CD4-positive, alpha-beta T cell (primary cell): ENCODE results near the gene SETD5. TPM values are rescaled to one million over a fixed set of nuclear protein-coding genes. Genes with fewer than 3 reads are reported as not detected.

Experiments used
- ATAC-seq: fragments of 200-7000 bp; cut with Tn5 transposase; one replicate; pipeline ENCODE4 v1.10.0; 2022; ENCODE audit warnings: mild to moderate bottlenecking; ENCODE audit not compliant: poor library complexity
- CTCF ChIA-PET: fragments of 350-600 bp; sonication (Branson Sonifier 250); formaldehyde crosslinking; loops from one replicate; lab custom pipeline; 2021; ENCODE audit warnings: antibody characterized with exemption, inconsistent platforms; lab: Charles Lee
- POLR2A ChIA-PET: fragments of 350-600 bp; sonication (Branson Sonifier 250); formaldehyde crosslinking; loops from one replicate; lab custom pipeline; 2021; ENCODE audit warnings: antibody characterized with exemption, inconsistent platforms; lab: Charles Lee
- DNase-seq, 14 experiments: peaks; one replicate each; pipeline ENCODE4 v3.0.0-alpha.2; 2013 to 2020; ENCODE audit warnings: mixed read lengths in 2 of 14
- H3K27ac ChIP-seq, 2 donors: one replicate each; pipeline versions ENCODE4 v1.5.1 to v1.7.0; 2013; ENCODE audit warnings: low read length in 2 of 2, low read depth in 1 of 2, mild to moderate bottlenecking in 1 of 2
- H3K27me3 ChIP-seq, 2 experiments: 1 replicate in 1 of 2; 2 replicates in 1 of 2; pipeline versions ENCODE4 v1.6.1 to v1.7.0; 2013; ENCODE audit warnings: low read length in 2 of 2, control low read depth in 1 of 2, mild to moderate bottlenecking in 1 of 2, moderate library complexity in 1 of 2; ENCODE audit not compliant: insufficient read depth in 2 of 2, control insufficient read depth in 1 of 2
- H3K36me3 ChIP-seq: one replicate; pipeline ENCODE4 v1.6.1; 2013; ENCODE audit warnings: low read length, control low read depth; ENCODE audit not compliant: insufficient read depth
- H3K4me1 ChIP-seq: one replicate; pipeline ENCODE4 v1.6.1; 2013; ENCODE audit warnings: low read length, control low read depth; ENCODE audit not compliant: insufficient read depth
- H3K4me3 ChIP-seq: one replicate; pipeline ENCODE4 v1.5.1; 2013; ENCODE audit warnings: mild to moderate bottlenecking, low read length, moderate library complexity
- H3K9me3 ChIP-seq, 2 experiments: 1 replicate in 1 of 2; 2 replicates in 1 of 2; pipeline versions ENCODE4 v1.6.1 to v1.7.0; 2013; ENCODE audit warnings: low read length in 2 of 2, mild to moderate bottlenecking in 2 of 2, control low read depth in 1 of 2, moderate library complexity in 1 of 2; ENCODE audit not compliant: control insufficient read depth in 1 of 2, insufficient read depth in 1 of 2
- H3K27ac Mint-ChIP-seq: one replicate; pipeline ENCODE4 v1.8.0; 2020; ENCODE audit warnings: mixed read lengths
- H3K27me3 Mint-ChIP-seq: one replicate; pipeline ENCODE4 v1.8.0; 2021; ENCODE audit warnings: mixed read lengths
- H3K36me3 Mint-ChIP-seq: one replicate; pipeline ENCODE4 v1.8.0; 2021; ENCODE audit warnings: low read depth, mixed read lengths
- H3K4me1 Mint-ChIP-seq: one replicate; pipeline ENCODE4 v1.8.0; 2021; ENCODE audit warnings: low read depth, mixed read lengths
- H3K4me3 Mint-ChIP-seq: one replicate; pipeline ENCODE4 v1.8.0; 2020; ENCODE audit warnings: mild to moderate bottlenecking, mixed read lengths
- H3K9me3 Mint-ChIP-seq: one replicate; pipeline ENCODE4 v1.8.0; 2020; ENCODE audit warnings: mixed read lengths
- intact Hi-C, 2 experiments: fragments of 100-400 bp; cut with DNase I in 1 of 2; cut with micrococcal nuclease in 1 of 2; formaldehyde crosslinking; loops; one replicate each; pipeline versions ENCODE4 v1.15.1 to v1.9.0; 2023 to 2025; cut with DNase I, micrococcal nuclease
- total RNA-seq, 174 experiments: library from RNA in 2 of 174; stranded (reverse) in 2 of 174; gene quantifications; one replicate each; pipeline ENCODE4 v1.2.3 and lab custom pipeline; 2021 to 2026
- TF ChIP-seq, protein P1 (sequence below): fragments of 200-600 bp; IDR thresholded peaks from one replicate; pipeline ENCODE4 v1.8.0; 2022; ENCODE audit warnings: antibody characterized with exemption, mild to moderate bottlenecking

Gene SETD5
- total RNA-seq, 2 experiments from 2014 or later: 58.5 to 67.6 TPM

DNA sequence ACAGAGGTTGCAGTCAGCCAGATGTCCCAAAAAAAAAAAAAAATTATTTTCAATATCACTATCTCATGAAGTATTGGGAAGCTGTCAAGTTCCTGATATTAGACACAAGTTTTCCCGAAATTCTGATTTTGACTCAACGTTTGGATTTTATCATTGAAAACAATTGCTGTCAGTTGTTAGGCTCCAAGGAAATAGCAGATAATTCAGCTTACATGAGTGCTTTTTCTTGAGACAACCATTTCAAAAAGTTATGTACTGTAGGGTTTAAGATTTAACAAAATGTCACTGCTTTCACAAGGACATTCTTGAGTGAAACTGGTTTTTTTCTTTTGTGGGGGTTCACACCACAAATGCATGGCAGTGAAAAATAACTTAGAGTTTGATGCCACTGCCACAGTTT, 9.3 kb upstream of the SETD5 start:
- Histone ChIP-seq H3K9me3 (no peaks in the 10 kb centered on the region), H3K36me3 (peaks cover 90% of the 10 kb centered on the region), H3K27ac (no peak overlapping the region), H3K4me3 (no peak overlapping the region), H3K4me1 (peaks cover 7% of the 10 kb centered on the region), H3K27me3 (no peaks in the 10 kb centered on the region)
- intact Hi-C loops: no loop called here
- DNase-seq (no peak), ATAC-seq (no peak)
- Mint-ChIP-seq H3K4me1 (peaks cover 47% of the 10 kb centered on the region), H3K27ac (no peak overlapping the region), H3K9me3 (no peaks in the 10 kb centered on the region), H3K4me3 (no peak overlapping the region), H3K36me3 (peaks cover 97% of the 10 kb centered on the region), H3K27me3 (no peaks in the 10 kb centered on the region)
- ChIA-PET POLR2A (interaction anchor here (1.1 to 1.8 kb wide), 4 partner anchors 8 to 545 kb away, joined by 3 to 5 read pairs (median 4); partner anchors contain the start of genes CRELD1 and THUMPD3), CTCF (no interaction called here)
- TF ChIP-seq, protein P1, sequence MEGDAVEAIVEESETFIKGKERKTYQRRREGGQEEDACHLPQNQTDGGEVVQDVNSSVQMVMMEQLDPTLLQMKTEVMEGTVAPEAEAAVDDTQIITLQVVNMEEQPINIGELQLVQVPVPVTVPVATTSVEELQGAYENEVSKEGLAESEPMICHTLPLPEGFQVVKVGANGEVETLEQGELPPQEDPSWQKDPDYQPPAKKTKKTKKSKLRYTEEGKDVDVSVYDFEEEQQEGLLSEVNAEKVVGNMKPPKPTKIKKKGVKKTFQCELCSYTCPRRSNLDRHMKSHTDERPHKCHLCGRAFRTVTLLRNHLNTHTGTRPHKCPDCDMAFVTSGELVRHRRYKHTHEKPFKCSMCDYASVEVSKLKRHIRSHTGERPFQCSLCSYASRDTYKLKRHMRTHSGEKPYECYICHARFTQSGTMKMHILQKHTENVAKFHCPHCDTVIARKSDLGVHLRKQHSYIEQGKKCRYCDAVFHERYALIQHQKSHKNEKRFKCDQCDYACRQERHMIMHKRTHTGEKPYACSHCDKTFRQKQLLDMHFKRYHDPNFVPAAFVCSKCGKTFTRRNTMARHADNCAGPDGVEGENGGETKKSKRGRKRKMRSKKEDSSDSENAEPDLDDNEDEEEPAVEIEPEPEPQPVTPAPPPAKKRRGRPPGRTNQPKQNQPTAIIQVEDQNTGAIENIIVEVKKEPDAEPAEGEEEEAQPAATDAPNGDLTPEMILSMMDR: no peak

- TF ChIP-seq, protein P1: no peak
- Histone ChIP-seq H3K27me3 (no peaks in the 10 kb centered on the region), H3K36me3 (peaks cover 90% of the 10 kb centered on the region), H3K4me3 (no peak overlapping the region), H3K27ac (no peak overlapping the region), H3K9me3 (no peaks in the 10 kb centered on the region), H3K4me1 (peaks cover 12% of the 10 kb centered on the region)
- Mint-ChIP-seq H3K4me3 (no peak overlapping the region), H3K4me1 (peaks cover 51% of the 10 kb centered on the region), H3K9me3 (no peaks in the 10 kb centered on the region), H3K27me3 (no peaks in the 10 kb centered on the region), H3K27ac (peak overlapping the region; percentile 20), H3K36me3 (peaks cover 97% of the 10 kb centered on the region)
- POLR2A ChIA-PET: interaction anchor here (1.1 to 1.8 kb wide), 4 partner anchors 8 to 545 kb away, joined by 3 to 5 read pairs (median 4); partner anchors contain the start of genes CRELD1 and THUMPD3
- DNase-seq (no peak), ATAC-seq (no peak)
- intact Hi-C loops: no loop called here
- CTCF ChIA-PET: interaction anchor here (0.7 kb wide), 1 partner anchor 36 kb away, joined by 4 read pairs; no protein-coding TSS in a partner anchor
Observed at GRCh38 chr3:9388562-9389272, 8.7 kb upstream of the SETD5 start.

DNA sequence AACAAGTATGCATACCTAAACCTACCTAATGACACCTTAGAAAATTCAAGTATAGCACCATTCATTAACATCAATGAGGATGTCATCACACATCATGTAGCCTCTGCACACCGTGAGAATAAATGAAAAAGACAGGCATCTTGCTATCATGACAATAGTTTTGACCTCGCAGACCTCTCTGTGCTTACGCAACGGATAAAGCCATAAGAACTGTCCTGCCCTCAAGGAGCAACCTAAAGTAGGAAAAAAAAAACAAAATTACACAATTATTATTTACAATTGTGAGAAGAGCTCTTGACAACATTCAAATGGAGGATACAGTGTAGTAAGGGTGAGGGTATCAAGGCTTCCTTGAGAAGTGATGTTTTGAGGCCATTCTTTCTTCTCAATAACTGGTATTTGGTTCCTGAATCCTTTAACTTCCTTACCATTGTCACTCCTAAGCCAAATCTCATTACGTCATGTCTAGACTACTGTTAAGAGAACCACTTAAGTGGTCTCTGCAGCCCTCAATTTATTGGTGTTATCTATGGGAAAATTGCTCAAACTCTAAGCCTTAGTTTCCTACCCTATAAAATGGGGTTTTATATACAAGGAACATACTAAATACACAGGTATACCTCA, 7.0 kb upstream of the SETD5 start:
- CTCF ChIA-PET: interaction anchor here (1.0 kb wide), 1 partner anchor 14 kb away, joined by 3 read pairs; no protein-coding TSS in a partner anchor
- POLR2A ChIA-PET: no interaction called here
- no peaks in the 10 kb centered on the region for H3K9me3 Mint-ChIP-seq
- Histone ChIP-seq H3K4me1 (peaks cover 21% of the 10 kb centered on the region), H3K27me3 (no peaks in the 10 kb centered on the region), H3K4me3 (no peak overlapping the region), H3K36me3 (peaks cover 86% of the 10 kb centered on the region), H3K9me3 (no peaks in the 10 kb centered on the region), H3K27ac (no peak overlapping the region)
- TF ChIP-seq, protein P1: no peak
- peaks cover 68% of the 10 kb centered on the region for H3K4me1 Mint-ChIP-seq
- H3K27me3 Mint-ChIP-seq: no peaks in the 10 kb centered on the region
- no peak overlapping the region for H3K4me3 Mint-ChIP-seq
- intact Hi-C loops: loop anchor here in 1 of 2 experiments (5.0 kb wide), 1 partner anchor 37 kb away; no protein-coding TSS in a partner anchor
- ATAC-seq (no peak), DNase-seq (no peak)
- H3K27ac Mint-ChIP-seq: peak overlapping the region; percentile 99
- H3K36me3 Mint-ChIP-seq: peaks cover 96% of the 10 kb centered on the region
